Measurements from ENCODE around the gene BIN1.

The BIN1 gene, protein sequence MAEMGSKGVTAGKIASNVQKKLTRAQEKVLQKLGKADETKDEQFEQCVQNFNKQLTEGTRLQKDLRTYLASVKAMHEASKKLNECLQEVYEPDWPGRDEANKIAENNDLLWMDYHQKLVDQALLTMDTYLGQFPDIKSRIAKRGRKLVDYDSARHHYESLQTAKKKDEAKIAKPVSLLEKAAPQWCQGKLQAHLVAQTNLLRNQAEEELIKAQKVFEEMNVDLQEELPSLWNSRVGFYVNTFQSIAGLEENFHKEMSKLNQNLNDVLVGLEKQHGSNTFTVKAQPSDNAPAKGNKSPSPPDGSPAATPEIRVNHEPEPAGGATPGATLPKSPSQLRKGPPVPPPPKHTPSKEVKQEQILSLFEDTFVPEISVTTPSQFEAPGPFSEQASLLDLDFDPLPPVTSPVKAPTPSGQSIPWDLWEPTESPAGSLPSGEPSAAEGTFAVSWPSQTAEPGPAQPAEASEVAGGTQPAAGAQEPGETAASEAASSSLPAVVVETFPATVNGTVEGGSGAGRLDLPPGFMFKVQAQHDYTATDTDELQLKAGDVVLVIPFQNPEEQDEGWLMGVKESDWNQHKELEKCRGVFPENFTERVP

DNA sequence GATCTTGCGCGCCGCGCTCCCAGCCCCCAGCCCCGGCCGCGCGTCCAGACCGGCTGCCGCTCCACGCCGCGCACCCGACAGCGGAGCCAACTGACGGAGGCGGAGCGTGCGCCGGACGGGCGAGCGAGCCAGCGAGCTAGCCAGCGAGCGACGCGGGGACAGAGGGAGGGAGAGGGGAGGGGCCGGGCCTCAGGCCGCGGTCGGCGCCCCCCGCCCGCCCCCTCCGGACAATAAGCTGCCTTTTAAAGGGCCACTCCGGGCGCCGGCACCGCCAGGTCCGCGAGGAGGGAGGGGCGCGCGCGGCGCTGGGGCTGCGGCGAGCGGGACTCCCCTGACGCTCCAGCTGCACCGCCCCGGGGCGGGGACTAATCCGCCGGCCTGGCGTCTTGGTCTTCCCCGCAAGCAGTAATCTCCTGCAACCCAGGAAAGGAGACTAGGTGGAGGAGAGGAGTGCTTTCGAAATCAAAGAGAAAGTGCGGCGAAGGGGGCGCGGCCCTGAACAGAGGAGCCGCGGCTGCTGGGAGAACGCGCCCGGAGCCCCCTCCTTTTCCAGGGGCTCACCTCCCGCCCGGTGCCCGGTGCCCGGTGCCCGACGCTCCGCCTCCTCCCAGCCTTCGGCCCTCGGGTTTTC is at the start of gene BIN1:
Gene BIN1 (minus strand): TSS at position 164 of the 631 bp plus-strand sequence. CDS start 211 bp downstream, outside the sequence.
- peak; percentile 80 for DNase-seq

DNA sequence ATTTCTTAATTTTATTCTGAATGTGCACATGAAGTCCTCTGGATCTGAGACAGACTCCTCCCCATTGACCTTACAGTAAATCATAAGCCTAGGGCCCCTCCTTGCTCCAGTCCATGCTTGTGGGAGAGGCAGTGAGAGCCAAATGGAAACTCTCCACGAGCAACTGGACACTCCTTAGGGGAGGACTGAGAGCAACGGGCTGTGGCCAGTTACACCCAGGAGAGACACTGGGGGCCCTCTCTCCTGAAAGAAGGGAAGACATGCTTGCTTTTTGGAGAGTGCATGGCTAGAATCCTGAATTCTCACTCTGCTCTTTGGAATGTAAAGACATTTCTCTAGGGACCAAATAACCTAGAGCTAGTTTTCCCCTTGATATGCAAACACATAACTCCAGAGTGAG is 49.0 kb upstream of the BIN1 start:
- no peak for DNase-seq

DNA sequence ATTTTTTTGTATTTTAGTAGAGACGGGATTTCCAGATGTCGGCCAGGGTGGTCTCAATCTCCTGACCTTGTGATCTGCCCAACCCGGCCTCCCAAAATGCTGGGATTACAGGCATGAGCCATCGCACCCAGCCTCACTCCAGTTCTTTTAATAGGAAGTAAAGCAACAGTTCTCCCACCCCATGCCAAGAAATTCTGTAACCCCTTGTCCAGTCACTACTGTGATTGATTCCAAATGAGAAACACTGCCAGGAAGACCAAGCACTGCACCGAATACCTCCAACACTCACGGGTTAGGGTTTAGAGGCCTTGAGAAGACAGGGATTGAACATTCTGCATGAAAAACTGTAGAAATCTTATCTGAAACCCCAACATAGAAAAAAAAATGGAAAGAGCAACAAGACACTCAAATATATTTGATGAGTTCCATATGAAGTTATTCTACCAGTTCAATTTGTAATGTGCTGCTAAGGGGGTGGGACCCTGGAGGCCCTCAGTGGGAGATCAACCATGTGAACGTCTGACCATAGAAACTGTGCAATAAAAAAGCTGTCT is 48.2 kb upstream of the BIN1 start:
- DNase-seq: no peak

DNA sequence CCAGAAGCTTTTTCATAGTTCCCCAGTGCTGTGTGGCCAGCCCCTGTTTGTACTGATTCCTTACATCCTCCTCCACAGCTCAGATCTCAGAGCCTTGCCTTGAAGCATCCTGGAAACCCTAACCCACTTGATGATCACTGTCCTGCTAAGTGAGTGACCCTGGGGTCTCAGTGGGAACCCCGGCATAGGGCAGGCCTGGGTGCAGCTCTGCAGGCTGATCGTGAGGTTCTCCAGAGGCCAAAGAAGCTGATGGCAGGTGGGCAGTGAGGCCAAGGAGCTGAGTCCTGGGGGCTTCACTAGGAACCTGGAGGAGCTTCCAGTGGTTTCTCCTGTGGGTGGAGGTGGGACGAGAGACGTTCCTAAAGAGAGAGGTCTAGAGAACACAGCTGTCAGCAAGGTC is 47.4 kb upstream of the BIN1 start:
- DNase-seq: no peak

DNA sequence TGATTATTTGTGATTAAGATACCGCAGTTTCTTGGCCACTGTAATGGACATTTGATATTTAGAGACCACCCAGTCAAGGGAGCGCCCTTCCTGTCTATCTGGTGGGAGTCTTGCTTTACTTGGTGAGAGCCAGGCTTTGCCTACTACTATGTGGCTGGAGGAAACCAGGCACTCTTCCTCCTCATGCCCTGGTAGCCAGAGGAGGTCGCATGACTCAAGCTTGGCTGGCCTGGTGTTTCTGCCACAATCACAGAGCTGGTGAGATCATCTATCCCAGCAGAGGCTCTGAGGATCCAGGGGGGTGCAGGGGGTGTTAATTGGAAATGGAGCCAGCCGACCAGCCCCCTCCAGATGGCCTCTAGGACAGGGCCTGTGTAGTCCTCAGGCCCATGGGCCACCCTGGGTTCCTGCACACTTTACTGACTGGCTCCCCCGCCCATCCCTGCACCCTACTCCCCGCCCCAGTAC is 46.8 kb upstream of the BIN1 start:
- DNase-seq: no peak

DNA sequence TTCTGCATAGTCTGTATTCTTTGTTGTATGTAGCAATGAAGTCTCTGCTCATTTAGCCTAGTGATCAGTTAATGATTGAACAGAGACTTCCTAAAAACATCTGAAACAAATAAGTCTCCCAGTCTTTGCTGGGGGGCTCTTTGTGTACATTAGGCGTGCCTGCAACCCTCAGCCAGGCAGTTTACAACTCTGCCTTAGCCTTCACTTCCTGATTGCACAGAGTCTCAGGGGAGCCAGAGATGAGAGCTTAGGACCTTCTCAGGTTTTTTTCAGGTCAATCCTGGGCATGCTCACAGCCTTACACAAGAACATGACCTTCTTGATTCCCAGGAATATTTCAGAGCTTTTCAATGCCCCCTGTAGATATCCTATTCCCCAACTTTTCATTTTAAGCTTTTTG is 44.0 kb upstream of the BIN1 start:
- no peak for DNase-seq

DNA sequence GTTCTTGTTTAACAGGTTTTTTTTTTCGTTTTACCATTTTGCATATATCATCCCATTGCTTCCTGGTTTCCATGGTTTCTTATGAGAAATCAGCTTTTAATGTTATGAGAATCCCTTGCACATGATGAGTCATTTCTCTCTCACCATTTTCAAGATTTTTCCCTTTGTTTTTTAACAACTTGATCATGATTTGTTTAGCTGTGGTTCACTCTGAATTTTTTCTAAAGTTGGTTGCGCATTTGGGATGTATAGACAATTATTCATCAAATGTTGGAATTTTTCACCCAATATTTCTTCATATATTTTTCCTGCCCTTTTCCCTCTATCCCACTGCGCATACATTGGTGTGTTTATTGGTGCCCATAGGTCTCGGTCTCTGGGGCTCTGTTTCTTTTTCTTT is 42.4 kb upstream of the BIN1 start:
- DNase-seq: no peak

DNA sequence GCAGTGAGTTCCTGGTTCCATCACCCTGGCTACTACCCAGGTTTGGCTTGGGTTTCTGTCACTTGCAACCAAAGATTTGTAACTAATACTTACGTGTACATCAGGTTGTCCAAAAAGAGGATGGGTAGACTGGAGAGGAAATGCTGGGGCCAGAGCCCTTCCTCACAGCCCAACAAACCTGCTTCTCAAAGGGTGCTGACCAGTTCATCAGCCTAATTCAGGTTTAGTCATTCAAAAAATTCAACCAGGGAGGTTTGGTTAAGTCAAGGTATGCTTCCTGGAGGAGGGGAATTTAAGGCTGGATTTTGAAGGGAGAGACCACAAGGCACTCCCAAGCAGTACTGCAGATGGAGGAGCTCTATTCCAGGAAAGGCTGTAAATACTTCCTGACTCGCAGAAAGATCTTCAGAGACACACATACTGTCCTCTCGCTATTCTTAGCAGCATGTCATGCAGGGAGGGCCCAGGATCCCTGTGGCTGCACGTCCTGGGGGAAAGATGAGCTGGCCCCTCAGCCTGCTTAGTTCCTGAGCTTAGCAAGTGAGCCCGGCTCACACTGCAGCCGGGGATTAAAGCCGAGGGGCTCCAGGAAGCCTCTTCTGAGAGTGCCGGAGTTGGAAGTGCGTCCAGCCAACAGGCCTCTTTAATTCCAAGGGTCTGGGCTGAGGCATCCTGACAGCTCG is 40.0 kb upstream of the BIN1 start:
- DNase-seq: no peak

DNA sequence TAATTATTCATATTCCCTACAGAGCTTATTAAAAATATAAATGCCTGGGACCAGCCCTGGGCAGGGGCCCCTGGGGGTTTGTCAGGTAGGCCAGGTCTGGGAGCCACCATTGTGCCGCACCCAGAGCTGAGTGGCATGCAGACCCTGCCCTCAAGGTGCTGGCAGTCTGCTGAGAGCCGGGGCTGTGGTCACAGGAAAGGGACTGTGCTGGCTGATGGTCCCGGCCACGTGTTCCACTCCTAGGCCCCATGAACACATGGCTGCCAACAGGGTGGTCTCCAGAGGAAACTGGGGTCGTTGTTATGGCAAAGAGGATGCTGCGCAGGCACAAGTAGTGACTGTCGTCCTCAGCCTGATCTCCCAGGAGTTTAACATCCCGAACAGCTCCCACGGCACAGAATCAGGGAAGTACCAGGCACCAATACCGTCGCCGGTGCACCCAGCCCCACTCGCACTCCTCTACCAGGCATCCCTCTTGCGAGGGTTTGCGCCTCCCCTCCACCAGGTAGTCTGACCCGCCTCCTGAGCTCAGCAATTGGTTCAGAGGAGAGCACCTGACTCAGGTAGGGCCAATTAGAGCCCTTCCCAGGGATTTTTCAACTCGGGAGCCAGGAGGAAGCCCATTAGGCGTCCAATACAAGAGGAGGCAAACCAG is 39.2 kb upstream of the BIN1 start:
- DNase-seq: no peak

DNA sequence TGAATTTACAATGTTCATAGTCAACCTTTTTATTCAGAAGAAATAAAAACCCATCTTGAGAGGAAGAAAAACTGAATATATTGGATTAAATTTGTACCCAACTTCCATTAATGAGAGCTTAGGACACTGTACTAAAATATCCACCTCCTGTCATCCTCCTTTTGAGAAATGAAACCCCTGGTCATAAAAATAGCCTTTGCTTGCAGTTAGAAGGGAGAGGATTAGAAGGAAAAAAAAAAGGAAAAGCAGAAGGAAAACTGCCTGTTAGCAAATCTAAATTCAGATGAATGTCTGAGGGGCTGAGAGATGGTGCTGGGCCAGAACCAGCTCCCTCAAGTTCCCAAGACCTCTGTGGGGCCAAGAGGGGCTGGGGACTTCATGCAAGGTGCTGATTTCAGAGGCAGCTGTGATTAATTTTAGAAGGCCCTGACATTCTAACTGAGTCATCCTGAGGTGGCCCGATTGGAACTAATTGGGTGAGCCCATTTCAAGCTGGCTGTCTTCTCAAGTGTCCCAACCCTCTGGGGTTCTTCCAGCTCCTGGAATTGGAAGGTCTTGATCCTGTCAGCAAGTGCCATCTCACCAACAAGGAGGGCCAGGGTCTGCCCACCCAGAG is 38.4 kb upstream of the BIN1 start:
- DNase-seq: no peak

DNA sequence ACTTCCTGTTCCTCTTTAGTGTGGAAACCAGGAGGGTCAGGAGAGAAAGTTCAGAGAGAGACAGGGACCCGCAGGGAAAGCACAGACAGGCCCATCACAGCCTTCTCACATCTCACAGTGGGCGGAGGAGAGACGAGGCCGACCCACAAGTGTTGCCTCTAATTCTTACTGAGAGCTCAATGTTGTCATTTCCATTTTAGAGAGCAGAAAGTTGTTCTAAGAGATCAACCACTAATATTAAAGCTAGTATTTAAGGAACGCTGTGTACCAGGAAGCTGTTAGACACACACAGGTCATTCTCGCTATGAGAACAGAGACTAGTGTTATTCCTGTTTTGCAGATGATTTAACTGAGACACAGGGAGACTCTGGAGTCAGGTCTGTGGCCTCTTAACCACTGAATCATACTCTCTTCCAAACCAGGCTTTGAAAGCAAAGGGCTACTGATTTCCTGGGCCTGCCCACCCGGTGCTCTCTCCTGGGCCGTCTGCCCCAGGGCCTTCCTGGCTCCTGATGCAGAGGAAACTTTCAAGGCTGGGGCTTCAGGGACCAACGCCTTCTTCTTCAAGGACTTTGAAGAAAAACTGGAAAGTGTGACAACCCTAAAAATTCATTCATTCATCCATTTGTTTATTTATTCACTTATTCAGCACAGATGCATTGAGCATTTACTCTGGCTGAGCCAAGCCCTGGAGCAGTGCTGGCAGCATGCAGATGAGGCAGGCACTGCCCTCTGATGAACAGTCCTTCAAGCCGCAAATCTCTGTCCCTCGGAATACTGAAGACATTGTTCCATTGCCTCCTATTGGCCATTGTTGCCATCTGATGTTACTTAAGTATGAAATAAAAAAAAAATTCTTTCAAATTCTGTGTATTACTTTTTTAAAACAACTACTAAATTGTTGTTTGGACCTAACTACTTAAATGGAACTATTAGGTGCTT is 37.2 kb upstream of the BIN1 start:
- DNase-seq: no peak

DNA sequence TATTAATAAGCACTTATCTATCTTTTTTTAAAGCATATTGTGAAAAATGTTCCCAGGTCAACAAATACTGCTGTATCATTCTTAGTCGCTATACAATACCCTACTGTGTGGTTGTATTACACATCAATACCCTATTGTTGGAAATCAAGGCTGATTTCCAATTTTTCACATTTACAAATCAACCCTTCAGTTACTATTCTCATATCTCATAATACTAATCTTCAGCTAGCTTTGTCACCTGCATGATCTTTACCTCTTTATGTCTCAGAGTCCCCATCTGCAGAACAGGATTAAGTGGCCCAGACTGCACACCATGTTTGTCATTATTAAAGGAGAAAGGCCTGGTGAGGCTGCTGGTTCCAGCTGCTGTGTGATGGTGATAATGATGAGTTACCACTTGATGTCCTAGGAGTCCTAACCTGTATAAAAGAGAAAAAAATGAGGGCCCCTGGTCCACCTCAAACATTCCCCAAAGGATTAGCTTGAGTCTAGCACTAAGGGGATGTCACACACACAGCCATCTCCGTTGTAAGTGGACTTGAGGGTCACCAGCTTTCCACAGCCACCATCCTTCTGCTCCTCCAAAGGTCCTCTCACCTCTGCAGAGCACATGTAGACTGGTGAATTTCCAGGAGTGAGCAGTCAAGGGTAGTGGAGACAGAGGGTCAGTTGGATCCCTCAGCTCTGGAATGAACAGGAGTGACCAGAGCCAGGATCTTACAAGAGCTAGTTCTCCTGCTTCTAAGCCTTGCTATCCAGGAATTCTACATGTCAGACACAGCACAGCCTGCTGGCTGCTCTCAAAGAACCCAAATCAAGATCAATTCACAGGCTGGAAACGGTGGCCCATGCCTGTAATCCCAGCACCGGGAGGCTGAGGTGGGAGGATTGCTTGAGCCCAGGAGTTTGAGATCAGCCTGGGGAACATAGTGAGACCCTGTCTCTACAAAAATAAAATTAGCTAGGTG is 36.0 kb upstream of the BIN1 start:
- DNase-seq: no peak

DNA sequence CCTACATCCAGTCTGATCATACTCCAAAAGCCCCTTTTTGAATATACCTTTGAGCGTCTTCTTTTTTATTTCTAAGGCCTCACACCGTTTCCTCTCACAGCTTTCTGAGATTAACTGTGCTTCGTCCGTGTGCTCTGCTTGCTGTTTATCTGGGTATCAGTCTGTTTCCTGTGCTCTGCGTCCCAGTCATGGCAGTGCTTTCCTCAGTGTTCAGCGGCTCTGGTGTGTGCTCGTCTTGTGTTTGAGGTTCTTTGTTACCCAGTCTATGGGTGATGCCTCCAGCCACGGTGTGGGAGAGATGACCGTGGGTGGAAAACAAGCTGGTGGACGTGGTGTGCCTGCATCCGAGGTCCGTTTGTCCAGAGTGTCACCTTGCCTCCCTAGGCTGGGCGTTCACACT is 33.6 kb upstream of the BIN1 start:
- DNase-seq: no peak

DNA sequence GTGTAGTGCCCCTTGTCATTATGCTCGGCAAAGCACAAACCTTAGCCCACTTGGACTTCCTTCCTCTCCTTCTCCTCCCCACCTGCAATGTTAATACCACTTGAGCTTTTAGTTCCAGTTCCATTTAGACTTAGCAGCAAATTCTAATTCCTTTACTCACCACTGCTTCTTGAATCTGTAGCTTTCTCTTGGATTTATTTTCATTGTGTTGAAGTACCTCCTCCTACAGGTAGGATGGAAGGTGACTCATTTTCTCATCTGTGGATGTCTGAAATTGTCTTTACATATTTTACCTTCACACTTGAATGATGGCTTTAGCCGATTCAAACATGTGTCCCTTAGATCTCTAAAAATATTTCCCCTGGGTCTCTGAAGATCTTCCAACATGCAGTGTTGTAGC is 32.8 kb upstream of the BIN1 start:
- DNase-seq: no peak

DNA sequence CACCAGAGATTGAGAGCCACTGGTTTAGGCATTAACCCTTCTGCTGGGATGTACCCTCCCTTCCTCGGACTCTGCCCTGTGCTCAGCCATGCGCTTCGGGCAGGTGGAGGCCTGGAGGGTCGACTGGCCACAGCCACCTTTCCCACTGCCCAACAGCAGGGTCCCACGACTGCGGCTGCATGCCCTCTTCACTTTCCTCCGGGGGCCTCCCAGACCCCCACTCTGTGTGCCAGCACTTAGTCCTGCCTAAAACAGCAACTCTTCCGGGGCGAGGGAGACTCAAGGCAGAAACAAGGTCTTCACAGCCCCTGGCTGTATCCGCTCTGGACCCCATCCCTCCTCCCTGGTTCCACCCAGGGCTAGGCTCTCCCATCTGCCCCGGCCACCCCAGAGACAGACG is 31.3 kb upstream of the BIN1 start:
- DNase-seq: no peak

DNA sequence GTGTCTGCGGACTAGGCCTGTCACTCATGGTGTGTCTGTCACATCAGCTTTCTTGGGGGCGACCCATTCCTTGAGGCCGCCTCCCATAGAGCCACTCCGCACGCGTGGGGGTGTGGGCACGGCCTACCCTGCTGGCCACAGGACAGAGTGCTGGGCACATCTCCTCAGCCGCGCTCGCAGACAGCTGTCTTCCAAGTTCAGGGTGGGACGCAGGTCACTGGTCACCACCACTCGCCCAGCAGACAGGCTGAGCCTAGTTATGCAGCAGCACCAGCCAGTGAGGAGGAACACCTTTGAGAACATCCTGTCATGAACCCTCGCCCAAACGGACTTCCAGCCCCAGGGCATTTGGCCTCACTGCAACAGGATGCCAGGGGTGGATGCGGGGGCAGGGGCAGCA is 30.8 kb upstream of the BIN1 start:
- DNase-seq: no peak

DNA sequence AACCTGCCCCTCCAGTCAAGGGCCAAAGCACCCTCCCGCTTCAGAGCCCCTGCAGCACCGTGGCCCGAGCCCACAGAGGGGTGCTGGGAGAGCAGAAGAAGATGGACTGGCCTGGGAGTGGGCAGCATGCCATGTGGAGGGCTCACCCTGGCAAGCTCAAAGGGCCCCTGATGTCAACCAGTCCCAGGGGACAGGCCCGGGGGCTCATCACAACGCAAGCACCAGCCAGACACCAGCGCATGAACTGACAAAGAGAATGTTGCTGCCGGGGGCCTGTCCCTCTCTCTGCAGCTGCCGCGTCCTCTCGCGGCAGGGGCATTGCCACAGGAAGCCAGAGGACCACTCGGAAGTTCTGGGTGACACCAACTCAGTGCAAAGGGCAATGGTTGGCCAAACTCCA is 30.3 kb upstream of the BIN1 start:
- no peak for DNase-seq

DNA sequence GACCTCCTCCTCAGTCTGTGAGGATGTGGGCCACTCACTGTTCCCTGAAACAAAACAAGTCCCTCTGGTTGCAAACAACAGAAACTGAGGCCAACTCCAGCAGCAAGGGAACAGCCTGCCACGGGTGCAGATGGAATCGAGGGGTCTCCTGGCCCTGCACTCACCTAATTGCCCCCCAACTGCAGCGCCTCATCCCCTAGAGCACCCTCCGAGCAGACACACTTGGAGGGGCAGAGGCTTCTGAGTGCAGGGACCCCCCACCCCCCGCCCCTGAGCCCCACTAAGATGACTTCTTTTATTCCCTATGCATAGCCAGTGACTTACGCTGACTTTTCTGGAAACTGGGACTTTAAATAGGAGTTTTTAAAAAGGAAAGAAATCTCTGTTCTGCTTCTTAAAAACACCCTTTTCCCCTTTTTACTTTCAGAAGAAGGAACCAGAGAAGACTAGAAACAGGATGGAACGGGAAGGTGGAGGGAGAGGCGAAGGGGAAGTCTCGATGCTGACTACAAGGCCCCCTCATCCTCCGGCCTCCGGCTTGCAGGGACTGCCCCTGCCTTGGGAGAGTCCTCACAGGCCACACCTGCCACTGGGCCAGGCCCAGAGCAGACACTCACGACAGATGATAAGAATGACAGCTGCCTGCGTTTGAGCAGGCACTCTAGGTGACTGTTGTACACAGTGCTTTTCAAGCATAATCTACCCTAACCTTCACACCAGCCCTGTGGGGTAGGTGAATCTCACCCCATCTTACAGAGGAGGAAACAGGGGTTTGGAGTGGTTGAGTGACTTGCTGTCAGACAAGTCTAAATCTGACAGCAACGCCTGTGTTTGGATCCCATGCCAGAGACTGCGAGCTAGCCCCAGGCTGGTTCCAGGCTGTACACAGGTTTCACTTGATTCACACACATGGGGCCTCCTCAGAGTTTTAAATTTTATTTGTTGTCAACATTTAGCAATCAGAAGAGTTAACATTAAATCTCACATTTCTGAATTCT is 28.2 kb upstream of the BIN1 start:
- no peak for DNase-seq

DNA sequence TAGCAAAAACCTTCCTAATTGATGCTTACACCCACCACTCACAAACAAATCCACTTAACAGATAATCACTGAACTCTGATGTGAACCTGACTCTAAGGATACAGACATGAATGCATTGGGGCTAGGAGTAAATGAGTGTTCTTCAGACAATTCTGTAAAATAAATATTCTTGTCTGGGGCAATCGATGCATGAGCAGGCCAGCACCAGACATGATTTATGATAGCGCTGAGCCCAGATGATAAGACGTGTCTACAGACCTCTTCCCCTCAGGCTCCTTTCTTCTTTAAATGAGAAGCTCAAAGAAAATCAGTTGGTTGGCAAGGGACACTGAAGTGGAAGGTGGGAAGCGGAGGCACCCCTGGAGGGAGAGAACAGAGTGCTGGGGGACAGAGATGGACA is 27.3 kb upstream of the BIN1 start:
- no peak for DNase-seq

All from COR-L47 (cell line).